Mesothelial cell of epicardium (in vitro differentiated cells): ENCODE results near the gene MPDZ. TPM values are rescaled to one million over a fixed set of nuclear protein-coding genes. Genes with fewer than 3 reads are reported as not detected.
"Not testable (repeated sequence)": the region's sequence is repeated elsewhere in the genome, so short reads cannot be mapped to it uniquely, and the experiment has no call there.

Source experiments
- DNase-seq, 2 experiments: peaks; one replicate each; pipeline ENCODE4 v3.0.0; 2021; ENCODE audit warnings: low spot score in 2 of 2; ENCODE audit not compliant: unreplicated experiment in 2 of 2
- H3K27ac Mint-ChIP-seq: 2 replicates; pipeline ENCODE4 v1.8.0; 2021; ENCODE audit warnings: mixed read lengths
- H3K27me3 Mint-ChIP-seq: 2 replicates; pipeline ENCODE4 v1.8.0; 2021; ENCODE audit warnings: low read depth, mixed read lengths
- H3K36me3 Mint-ChIP-seq: 2 replicates; pipeline ENCODE4 v1.8.0; 2021; ENCODE audit warnings: mixed read lengths
- H3K4me1 Mint-ChIP-seq: 2 replicates; pipeline ENCODE4 v1.8.0; 2021; ENCODE audit warnings: mixed read lengths
- H3K4me3 Mint-ChIP-seq: 2 replicates; pipeline ENCODE4 v1.8.0; 2021; ENCODE audit warnings: mild to moderate bottlenecking, moderate library complexity, mixed read lengths
- H3K9me3 Mint-ChIP-seq: 2 replicates; pipeline ENCODE4 v1.8.0; 2021; ENCODE audit warnings: mixed read lengths
- total RNA-seq: library from RNA; stranded (reverse); gene quantifications from 3 replicates; pipeline ENCODE4 v1.2.1, GENCODE V29; 2021
- TF ChIP-seq, protein P1 (sequence below): fragments of 200-600 bp; sonication (generic); IDR thresholded peaks from one replicate; pipeline ENCODE4 v1.5.0; 2021; ENCODE audit warnings: antibody characterized with exemption; ENCODE audit not compliant: unreplicated experiment

MPDZ gene
- total RNA-seq, 1 donor from 2014 or later = 187 TPM

DNA sequence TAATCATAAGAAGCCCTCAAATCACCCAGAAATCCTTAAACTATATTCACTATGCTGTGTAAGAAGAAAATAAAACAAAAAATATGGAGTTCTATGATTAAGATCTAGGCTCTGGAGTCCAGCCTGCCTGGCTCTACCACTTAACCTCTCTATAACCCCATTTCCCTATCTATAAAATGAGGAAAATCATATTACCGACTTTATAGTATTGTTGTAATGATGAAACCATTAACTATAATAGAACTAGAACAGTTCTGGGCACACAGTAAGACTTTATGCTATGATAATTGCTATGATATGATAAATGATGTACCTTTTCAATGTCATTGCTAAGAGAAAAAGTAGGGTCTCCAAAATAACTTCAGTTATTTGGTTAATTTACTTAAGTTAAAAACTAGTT, 40.3 kb downstream of the MPDZ start:
- TF ChIP-seq, protein P1, sequence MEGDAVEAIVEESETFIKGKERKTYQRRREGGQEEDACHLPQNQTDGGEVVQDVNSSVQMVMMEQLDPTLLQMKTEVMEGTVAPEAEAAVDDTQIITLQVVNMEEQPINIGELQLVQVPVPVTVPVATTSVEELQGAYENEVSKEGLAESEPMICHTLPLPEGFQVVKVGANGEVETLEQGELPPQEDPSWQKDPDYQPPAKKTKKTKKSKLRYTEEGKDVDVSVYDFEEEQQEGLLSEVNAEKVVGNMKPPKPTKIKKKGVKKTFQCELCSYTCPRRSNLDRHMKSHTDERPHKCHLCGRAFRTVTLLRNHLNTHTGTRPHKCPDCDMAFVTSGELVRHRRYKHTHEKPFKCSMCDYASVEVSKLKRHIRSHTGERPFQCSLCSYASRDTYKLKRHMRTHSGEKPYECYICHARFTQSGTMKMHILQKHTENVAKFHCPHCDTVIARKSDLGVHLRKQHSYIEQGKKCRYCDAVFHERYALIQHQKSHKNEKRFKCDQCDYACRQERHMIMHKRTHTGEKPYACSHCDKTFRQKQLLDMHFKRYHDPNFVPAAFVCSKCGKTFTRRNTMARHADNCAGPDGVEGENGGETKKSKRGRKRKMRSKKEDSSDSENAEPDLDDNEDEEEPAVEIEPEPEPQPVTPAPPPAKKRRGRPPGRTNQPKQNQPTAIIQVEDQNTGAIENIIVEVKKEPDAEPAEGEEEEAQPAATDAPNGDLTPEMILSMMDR = no peak
- no peak overlapping the region for H3K4me3 Mint-ChIP-seq
- peaks cover 8% of the 10 kb centered on the region for H3K9me3 Mint-ChIP-seq
- H3K27me3 Mint-ChIP-seq = no peaks in the 10 kb centered on the region
- H3K27ac Mint-ChIP-seq = peak overlapping the region; percentile 66
- H3K4me1 Mint-ChIP-seq = peaks cover 53% of the 10 kb centered on the region
- H3K36me3 Mint-ChIP-seq = peaks cover 52% of the 10 kb centered on the region
- no peak for DNase-seq

- Mint-ChIP-seq H3K9me3 (peaks cover 4% of the 10 kb centered on the region), H3K27ac (peak overlapping the region; percentile 83), H3K27me3 (no peaks in the 10 kb centered on the region), H3K4me1 (peaks cover 36% of the 10 kb centered on the region), H3K36me3 (peaks cover 35% of the 10 kb centered on the region), H3K4me3 (no peak overlapping the region)
- DNase-seq = no peak
- TF ChIP-seq, protein P1 = no peak
Observed at GRCh38 chr9:13234932-13235331, 44.6 kb downstream of the MPDZ start.

DNA sequence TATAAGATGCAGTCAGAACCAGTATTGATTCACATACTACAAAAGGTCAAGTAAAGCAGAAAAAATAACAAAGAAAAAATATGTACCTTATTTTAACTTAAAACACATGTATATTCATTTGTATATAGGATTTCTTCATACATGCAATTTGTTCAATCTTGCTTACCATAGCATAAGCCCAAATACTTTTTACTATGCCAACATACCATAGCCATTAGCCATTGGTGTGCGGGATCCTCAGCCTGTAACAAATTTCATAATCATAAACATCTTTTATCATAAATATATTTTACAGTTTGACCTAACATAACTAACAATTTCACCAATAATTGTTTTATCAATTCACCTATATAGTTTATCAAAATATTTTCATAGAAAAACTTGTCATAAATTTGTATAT, 51.1 kb downstream of the MPDZ start:
- no peaks in the 10 kb centered on the region for H3K27me3 Mint-ChIP-seq
- no peak overlapping the region for H3K27ac Mint-ChIP-seq
- peaks cover 36% of the 10 kb centered on the region for H3K36me3 Mint-ChIP-seq
- no peak overlapping the region for H3K4me3 Mint-ChIP-seq
- peaks cover 7% of the 10 kb centered on the region for H3K4me1 Mint-ChIP-seq
- no peak for DNase-seq
- no peaks in the 10 kb centered on the region for H3K9me3 Mint-ChIP-seq
- TF ChIP-seq, protein P1 = no peak

DNA sequence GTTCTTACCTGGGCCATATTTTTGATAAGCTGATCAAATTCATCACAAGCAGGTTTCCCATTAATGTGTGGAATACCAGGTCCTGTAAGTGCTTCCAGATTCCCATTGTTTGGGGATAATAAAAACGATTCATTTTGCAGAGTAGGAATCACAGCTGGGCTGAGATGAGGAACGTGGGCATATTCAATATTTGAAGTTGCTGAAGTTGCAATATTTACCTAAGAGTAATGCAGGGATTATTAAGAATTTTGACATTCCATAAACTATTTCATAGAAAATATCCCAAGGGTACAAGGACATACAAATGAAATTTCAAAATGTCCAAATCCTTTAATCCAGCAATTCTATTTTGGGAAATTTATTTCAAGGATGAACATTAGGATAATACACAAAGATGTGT, 55.1 kb downstream of the MPDZ start:
- H3K9me3 Mint-ChIP-seq = no peaks in the 10 kb centered on the region
- H3K27ac Mint-ChIP-seq = peak overlapping the region; percentile 5
- no peaks in the 10 kb centered on the region for H3K27me3 Mint-ChIP-seq
- TF ChIP-seq, protein P1 = no peak
- no peak overlapping the region for H3K4me3 Mint-ChIP-seq
- peaks cover 16% of the 10 kb centered on the region for H3K4me1 Mint-ChIP-seq
- no peak for DNase-seq
- H3K36me3 Mint-ChIP-seq = peaks cover 52% of the 10 kb centered on the region

GRCh38 chr9:13222733-13223132, 56.8 kb downstream of the MPDZ start:
- DNase-seq, H3K9me3 Mint-ChIP-seq, H3K27me3 Mint-ChIP-seq, H3K4me3 Mint-ChIP-seq: not testable (repeated sequence)
- peaks cover 16% of the 10 kb centered on the region for H3K4me1 Mint-ChIP-seq
- H3K27ac Mint-ChIP-seq = peak overlapping the region; percentile 83
- H3K36me3 Mint-ChIP-seq = peaks cover 64% of the 10 kb centered on the region

DNA sequence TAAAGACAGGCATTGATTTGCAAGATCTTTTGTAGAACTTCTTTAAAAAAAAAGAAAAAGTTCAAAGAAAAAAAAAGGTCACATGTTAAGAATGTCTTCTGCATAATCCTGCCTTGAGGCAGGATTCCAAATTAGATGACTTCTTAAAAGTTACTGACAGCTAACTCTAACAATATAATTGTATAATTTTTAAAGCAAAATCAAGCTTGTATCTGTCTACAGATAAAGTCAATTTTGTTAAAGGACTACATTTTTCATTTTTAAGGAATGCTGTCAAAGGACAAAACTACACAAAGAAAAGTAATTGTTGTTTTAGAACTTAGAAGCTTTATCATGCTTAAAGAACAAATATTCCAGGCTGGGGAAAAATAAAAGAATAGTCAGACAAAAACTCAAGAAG, 57.8 kb downstream of the MPDZ start:
- Mint-ChIP-seq H3K9me3 (no peaks in the 10 kb centered on the region), H3K36me3 (peaks cover 66% of the 10 kb centered on the region), H3K27me3 (no peaks in the 10 kb centered on the region), H3K4me3 (no peak overlapping the region), H3K27ac (peak overlapping the region; percentile 83), H3K4me1 (peaks cover 16% of the 10 kb centered on the region)
- DNase-seq = no peak
- TF ChIP-seq, protein P1 = no peak
